ENCODE results near the gene KIF20B.

The KIF20B gene

DNA sequence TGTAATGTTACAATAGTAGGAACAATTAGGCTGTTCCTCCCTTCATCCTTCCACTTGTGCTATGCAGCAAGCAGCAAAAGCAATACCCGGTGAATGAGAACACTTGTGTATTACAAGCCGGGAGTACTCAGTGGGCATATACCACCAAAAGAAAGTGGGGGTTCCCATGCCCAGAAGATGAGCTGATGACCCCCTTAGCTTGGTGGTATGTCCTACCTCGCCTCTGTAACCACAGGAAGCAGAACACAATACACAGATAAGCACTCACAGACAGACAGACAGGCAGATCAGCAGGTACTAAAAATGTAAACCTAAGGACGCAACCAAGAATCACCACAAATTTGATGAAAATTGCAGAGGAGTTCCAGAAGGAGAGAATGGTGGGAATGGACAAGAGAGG is 15.5 kb upstream of the KIF20B start:
- Histone ChIP-seq H3K4me1 (ENCODE audit: control insufficient read depth in 2 of 2, insufficient read depth in 1 of 2, low read depth in 1 of 2, low read length in 2 of 2) (no peaks in the 10 kb centered on the region), H3K27ac (replicated peaks; ENCODE audit: low read length) (no peak overlapping the region), H4K8ac (ENCODE audit: low read depth, low read length) (no peak overlapping the region), H3K9me3 (replicated peaks in 1 of 2; ENCODE audit: control insufficient read depth in 2 of 2, insufficient read depth in 1 of 2, low read depth in 1 of 2, low read length in 2 of 2) (no peaks in the 10 kb centered on the region), H3K27me3 (ENCODE audit: control insufficient read depth in 3 of 3, insufficient read depth in 3 of 3, low read depth in 1 of 3, low read length in 3 of 3) (no peaks in the 10 kb centered on the region), H2BK12ac (ENCODE audit: low read length) (no peak overlapping the region), H2BK15ac (ENCODE audit: low read length) (no peak overlapping the region), H3K9ac (ENCODE audit: low read depth, low read length, poor library complexity) (no peak overlapping the region), H3K4me2 (ENCODE audit: insufficient read depth, low read length, poor library complexity, severe bottlenecking) (no peak overlapping the region), H3K23ac (ENCODE audit: low read depth, low read length, poor library complexity) (no peak overlapping the region), H3K18ac (ENCODE audit: low read length) (no peak overlapping the region), H2BK120ac (ENCODE audit: low read depth, low read length) (no peak overlapping the region), H3K79me1 (ENCODE audit: low read depth, low read length) (no peaks in the 10 kb centered on the region), H4K91ac (ENCODE audit: low read depth, low read length, poor library complexity) (no peak overlapping the region), H3K14ac (ENCODE audit: low read length) (no peak overlapping the region), H2BK5ac (ENCODE audit: low read length) (no peak overlapping the region), H3K36me3 (replicated peaks in 1 of 2; ENCODE audit: control insufficient read depth in 2 of 2, insufficient read depth in 2 of 2, low read length in 2 of 2) (no peaks in the 10 kb centered on the region), H2AFZ (ENCODE audit: low read length) (no peak overlapping the region), H2AK5ac (ENCODE audit: low read depth, low read length) (no peak overlapping the region), H3K4me3 (ENCODE audit: low read length in 2 of 2) (no peak overlapping the region), H3K4ac (ENCODE audit: low read length) (no peak overlapping the region)
- DNase-seq (ENCODE audit: low spot score) = no peak
- no CpG with 5 or more reads among the region's 4 CpGs for WGBS, 2 donors (ENCODE audit: extremely low coverage in 2 of 2, insufficient read length in 2 of 2, insufficient replicate concordance in 1 of 2)

DNA sequence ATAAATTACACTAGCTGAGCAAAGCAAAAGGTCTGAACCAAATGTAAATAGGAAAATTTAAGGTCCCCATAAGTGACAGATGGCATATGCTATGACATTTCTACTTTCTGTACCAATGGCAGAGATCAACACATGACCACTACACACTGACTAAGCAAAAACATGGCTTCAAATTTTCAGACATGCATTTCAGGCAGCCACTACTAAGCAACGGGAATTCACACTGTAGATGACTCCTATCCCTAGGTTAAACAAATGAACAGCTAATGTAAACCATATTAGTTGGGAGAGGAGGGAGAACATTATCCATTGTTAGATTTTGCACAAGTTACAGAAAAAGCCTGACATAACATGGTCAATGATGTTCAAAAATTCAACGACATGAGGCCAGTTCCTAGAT is 11.4 kb upstream of the KIF20B start:
- H3K4ac ChIP-seq (ENCODE audit: low read length) = no peak overlapping the region
- no peaks in the 10 kb centered on the region for H3K4me1 ChIP-seq (ENCODE audit: control insufficient read depth in 2 of 2, insufficient read depth in 1 of 2, low read depth in 1 of 2, low read length in 2 of 2)
- no peak overlapping the region for H3K9ac ChIP-seq (ENCODE audit: low read depth, low read length, poor library complexity)
- no peak overlapping the region for H3K18ac ChIP-seq (ENCODE audit: low read length)
- no peak overlapping the region for H2AFZ ChIP-seq (ENCODE audit: low read length)
- H2BK5ac ChIP-seq (ENCODE audit: low read length) = no peak overlapping the region
- H2AK5ac ChIP-seq (ENCODE audit: low read depth, low read length) = no peak overlapping the region
- H4K8ac ChIP-seq (ENCODE audit: low read depth, low read length) = no peak overlapping the region
- H3K23ac ChIP-seq (ENCODE audit: low read depth, low read length, poor library complexity) = no peak overlapping the region
- WGBS, 2 donors (ENCODE audit: extremely low coverage in 2 of 2, insufficient read length in 2 of 2, insufficient replicate concordance in 1 of 2) = no CpG with 5 or more reads among the region's 2 CpGs
- H3K27ac ChIP-seq (replicated peaks; ENCODE audit: low read length) = no peak overlapping the region
- H4K91ac ChIP-seq (ENCODE audit: low read depth, low read length, poor library complexity) = no peak overlapping the region
- H2BK120ac ChIP-seq (ENCODE audit: low read depth, low read length) = no peak overlapping the region
- no peaks in the 10 kb centered on the region for H3K27me3 ChIP-seq (ENCODE audit: control insufficient read depth in 3 of 3, insufficient read depth in 3 of 3, low read depth in 1 of 3, low read length in 3 of 3)
- DNase-seq (ENCODE audit: low spot score) = no peak
- no peak overlapping the region for H3K4me3 ChIP-seq (ENCODE audit: low read length in 2 of 2)
- H3K14ac ChIP-seq (ENCODE audit: low read length) = no peak overlapping the region
- H2BK12ac ChIP-seq (ENCODE audit: low read length) = no peak overlapping the region
- no peaks in the 10 kb centered on the region for H3K36me3 ChIP-seq (replicated peaks in 1 of 2; ENCODE audit: control insufficient read depth in 2 of 2, insufficient read depth in 2 of 2, low read length in 2 of 2)
- no peak overlapping the region for H2BK15ac ChIP-seq (ENCODE audit: low read length)
- H3K4me2 ChIP-seq (ENCODE audit: insufficient read depth, low read length, poor library complexity, severe bottlenecking) = no peak overlapping the region
- H3K79me1 ChIP-seq (ENCODE audit: low read depth, low read length) = no peaks in the 10 kb centered on the region
- no peaks in the 10 kb centered on the region for H3K9me3 ChIP-seq (replicated peaks in 1 of 2; ENCODE audit: control insufficient read depth in 2 of 2, insufficient read depth in 1 of 2, low read depth in 1 of 2, low read length in 2 of 2)

DNA sequence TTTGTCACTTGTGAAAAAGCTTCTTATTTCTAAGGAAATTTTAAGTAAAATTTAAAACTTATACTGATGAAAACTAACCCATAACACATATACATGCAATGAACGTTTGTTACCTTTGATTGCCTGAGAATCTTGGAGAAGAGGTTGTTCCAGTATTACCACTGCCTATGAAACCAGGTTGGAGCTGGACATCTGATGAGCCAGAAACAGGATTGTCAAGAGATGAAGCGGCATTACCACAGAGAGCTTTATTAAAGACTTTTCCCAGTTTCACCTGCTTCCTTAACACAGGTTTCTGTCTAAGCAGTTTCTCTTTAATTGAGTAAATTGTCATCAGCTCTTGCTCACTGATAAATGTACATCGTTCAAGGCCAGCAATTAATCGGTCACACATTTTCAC is 9.0 kb upstream of the KIF20B start:
- no peak overlapping the region for H3K23ac ChIP-seq (ENCODE audit: low read depth, low read length, poor library complexity)
- H2BK120ac ChIP-seq (ENCODE audit: low read depth, low read length) = no peak overlapping the region
- H3K79me1 ChIP-seq (ENCODE audit: low read depth, low read length) = peaks cover 1% of the 10 kb centered on the region
- H4K91ac ChIP-seq (ENCODE audit: low read depth, low read length, poor library complexity) = no peak overlapping the region
- H2BK12ac ChIP-seq (ENCODE audit: low read length) = no peak overlapping the region
- H4K8ac ChIP-seq (ENCODE audit: low read depth, low read length) = no peak overlapping the region
- no peaks in the 10 kb centered on the region for H3K9me3 ChIP-seq (replicated peaks in 1 of 2; ENCODE audit: control insufficient read depth in 2 of 2, insufficient read depth in 1 of 2, low read depth in 1 of 2, low read length in 2 of 2)
- H3K4me3 ChIP-seq (ENCODE audit: low read length in 2 of 2) = no peak overlapping the region
- H3K27me3 ChIP-seq (ENCODE audit: control insufficient read depth in 3 of 3, insufficient read depth in 3 of 3, low read depth in 1 of 3, low read length in 3 of 3) = no peaks in the 10 kb centered on the region
- no peaks in the 10 kb centered on the region for H3K36me3 ChIP-seq (replicated peaks in 1 of 2; ENCODE audit: control insufficient read depth in 2 of 2, insufficient read depth in 2 of 2, low read length in 2 of 2)
- no peak overlapping the region for H2BK5ac ChIP-seq (ENCODE audit: low read length)
- no peak overlapping the region for H3K18ac ChIP-seq (ENCODE audit: low read length)
- H3K27ac ChIP-seq (replicated peaks; ENCODE audit: low read length) = no peak overlapping the region
- WGBS, 2 donors (ENCODE audit: extremely low coverage in 2 of 2, insufficient read length in 2 of 2, insufficient replicate concordance in 1 of 2) = no CpG with 5 or more reads among the region's 4 CpGs
- H3K14ac ChIP-seq (ENCODE audit: low read length) = no peak overlapping the region
- H3K4ac ChIP-seq (ENCODE audit: low read length) = no peak overlapping the region
- no peak overlapping the region for H2AFZ ChIP-seq (ENCODE audit: low read length)
- no peak for DNase-seq (ENCODE audit: low spot score)
- no peak overlapping the region for H3K4me2 ChIP-seq (ENCODE audit: insufficient read depth, low read length, poor library complexity, severe bottlenecking)
- H2AK5ac ChIP-seq (ENCODE audit: low read depth, low read length) = no peak overlapping the region
- H2BK15ac ChIP-seq (ENCODE audit: low read length) = no peak overlapping the region
- H3K4me1 ChIP-seq (ENCODE audit: control insufficient read depth in 2 of 2, insufficient read depth in 1 of 2, low read depth in 1 of 2, low read length in 2 of 2) = peaks cover 0 to 3% of the 10 kb centered on the region in 2 donors
- H3K9ac ChIP-seq (ENCODE audit: low read depth, low read length, poor library complexity) = no peak overlapping the region

DNA sequence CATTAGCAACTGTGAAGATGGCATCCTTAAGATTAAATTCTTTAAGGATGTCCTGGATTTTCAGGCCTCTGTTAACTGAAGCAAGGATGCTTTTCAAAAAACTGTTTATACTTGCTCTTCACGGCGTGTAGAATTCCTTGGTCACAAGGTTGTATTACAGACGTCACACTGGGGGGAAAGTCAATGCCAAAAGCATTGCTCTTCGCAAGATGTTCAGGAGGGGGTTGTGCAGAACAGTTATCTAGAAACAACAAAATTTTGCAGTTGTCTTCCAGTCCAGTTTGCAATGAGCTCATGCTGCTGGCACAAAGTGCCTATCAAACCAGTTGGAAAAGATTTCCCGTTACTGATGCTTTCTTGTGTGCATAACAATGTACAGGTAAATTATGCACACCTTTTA is 8.2 kb upstream of the KIF20B start:
- no CpG with 5 or more reads among the region's 5 CpGs for WGBS, 2 donors (ENCODE audit: extremely low coverage in 2 of 2, insufficient read length in 2 of 2, insufficient replicate concordance in 1 of 2)
- H4K8ac ChIP-seq (ENCODE audit: low read depth, low read length) = no peak overlapping the region
- no peak overlapping the region for H2AFZ ChIP-seq (ENCODE audit: low read length)
- H3K27ac ChIP-seq (replicated peaks; ENCODE audit: low read length) = no peak overlapping the region
- H3K4ac ChIP-seq (ENCODE audit: low read length) = no peak overlapping the region
- no peaks in the 10 kb centered on the region for H3K9me3 ChIP-seq (replicated peaks in 1 of 2; ENCODE audit: control insufficient read depth in 2 of 2, insufficient read depth in 1 of 2, low read depth in 1 of 2, low read length in 2 of 2)
- H3K23ac ChIP-seq (ENCODE audit: low read depth, low read length, poor library complexity) = no peak overlapping the region
- H3K27me3 ChIP-seq (ENCODE audit: control insufficient read depth in 3 of 3, insufficient read depth in 3 of 3, low read depth in 1 of 3, low read length in 3 of 3) = no peaks in the 10 kb centered on the region
- no peak overlapping the region for H2BK120ac ChIP-seq (ENCODE audit: low read depth, low read length)
- no peak overlapping the region for H2BK12ac ChIP-seq (ENCODE audit: low read length)
- peaks cover 1% of the 10 kb centered on the region for H3K79me1 ChIP-seq (ENCODE audit: low read depth, low read length)
- H3K18ac ChIP-seq (ENCODE audit: low read length) = no peak overlapping the region
- no peak overlapping the region for H3K4me2 ChIP-seq (ENCODE audit: insufficient read depth, low read length, poor library complexity, severe bottlenecking)
- no peak overlapping the region for H3K4me3 ChIP-seq (ENCODE audit: low read length in 2 of 2)
- H2BK15ac ChIP-seq (ENCODE audit: low read length) = no peak overlapping the region
- H3K14ac ChIP-seq (ENCODE audit: low read length) = no peak overlapping the region
- H3K4me1 ChIP-seq (ENCODE audit: control insufficient read depth in 2 of 2, insufficient read depth in 1 of 2, low read depth in 1 of 2, low read length in 2 of 2) = peaks cover 0 to 3% of the 10 kb centered on the region in 2 donors
- H3K36me3 ChIP-seq (replicated peaks in 1 of 2; ENCODE audit: control insufficient read depth in 2 of 2, insufficient read depth in 2 of 2, low read length in 2 of 2) = no peaks in the 10 kb centered on the region
- H2BK5ac ChIP-seq (ENCODE audit: low read length) = no peak overlapping the region
- H4K91ac ChIP-seq (ENCODE audit: low read depth, low read length, poor library complexity) = no peak overlapping the region
- H2AK5ac ChIP-seq (ENCODE audit: low read depth, low read length) = no peak overlapping the region
- H3K9ac ChIP-seq (ENCODE audit: low read depth, low read length, poor library complexity) = no peak overlapping the region
- no peak for DNase-seq (ENCODE audit: low spot score)

Measured in neuronal stem cell (in vitro differentiated cells).